Stimulated activated CD8-positive, alpha-beta memory T cell treated with anti-CD3 and anti-CD28 coated beads, Interleukin-12 subunit alpha, Interleukin-12 subunit beta, amount 100 ng/mL, for 4 hours (primary cell): ENCODE measurements around the gene TMEM143.
"Not testable (repeated sequence)": the region's sequence is repeated elsewhere in the genome, so short reads cannot be mapped to it uniquely, and the experiment has no call there.

Experiments
- DNase-seq: peaks from one replicate; pipeline ENCODE4 v3.0.0-alpha.2; 2020; ENCODE audit warnings: low read depth

TMEM143 gene

GRCh38 chr19:48363810-48364597, at the start of gene TMEM143, which contains the start of gene SYNGR4:
Gene TMEM143, minus strand, starts transcription at chr19:48363940. Its CDS starts 20 bp downstream, at chr19:48363920.
Gene SYNGR4, plus strand, starts transcription at chr19:48364367. Its CDS starts 1,476 bp downstream, at chr19:48365843.
- peak; percentile 96 for DNase-seq

GRCh38 chr19:48405850-48406249, 42.1 kb upstream of the TMEM143 start:
- no peak for DNase-seq

GRCh38 chr19:48405010-48405659, 41.4 kb upstream of the TMEM143 start:
- DNase-seq = no peak

GRCh38 chr19:48403606-48404005, 39.9 kb upstream of the TMEM143 start:
- no peak for DNase-seq

GRCh38 chr19:48401287-48401686, 37.5 kb upstream of the TMEM143 start:
- no peak for DNase-seq

GRCh38 chr19:48400018-48400742, 36.4 kb upstream of the TMEM143 start:
- no peak for DNase-seq

- DNase-seq = peak; percentile 73
These were observed 34.9 kb upstream of the TMEM143 start for GRCh38 chr19:48398375-48399235.

- DNase-seq = no peak
These were observed 34.3 kb upstream of the TMEM143 start for GRCh38 chr19:48398102-48398374.

- DNase-seq = no peak
These were observed 33.7 kb upstream of the TMEM143 start for GRCh38 chr19:48397263-48398101.

- no peak for DNase-seq
These were observed 33.1 kb upstream of the TMEM143 start for GRCh38 chr19:48396824-48397176.

GRCh38 chr19:48396016-48396823, 32.5 kb upstream of the TMEM143 start:
- no peak for DNase-seq

GRCh38 chr19:48395499-48395898, 31.8 kb upstream of the TMEM143 start:
- no peak for DNase-seq

- DNase-seq = no peak
These were observed 31.4 kb upstream of the TMEM143 start for GRCh38 chr19:48395170-48395455.

GRCh38 chr19:48394331-48395169, 30.8 kb upstream of the TMEM143 start:
- DNase-seq = no peak

GRCh38 chr19:48393559-48394330, 30.0 kb upstream of the TMEM143 start, which contains the start of gene GRIN2D:
Gene GRIN2D, plus strand, starts transcription at chr19:48393668. Its CDS starts 4,725 bp downstream, at chr19:48398393.
- DNase-seq = no peak

- DNase-seq = no peak
These were observed 29.3 kb upstream of the TMEM143 start for GRCh38 chr19:48392860-48393558.

- DNase-seq = not testable (repeated sequence)
These were observed 28.2 kb upstream of the TMEM143 start for GRCh38 chr19:48392006-48392344.
